Measurements from ENCODE around the gene SCAF8. TPM values are rescaled to one million over a fixed set of nuclear protein-coding genes. Genes with fewer than 3 reads are reported as not detected.

Gene SCAF8
- total and polyA plus RNA-seq, 2 of the 8 experiments (the other 6 are each of a cell fraction or from before 2014, with no cell fraction given) = 20.3 to 46.3 TPM

DNA sequence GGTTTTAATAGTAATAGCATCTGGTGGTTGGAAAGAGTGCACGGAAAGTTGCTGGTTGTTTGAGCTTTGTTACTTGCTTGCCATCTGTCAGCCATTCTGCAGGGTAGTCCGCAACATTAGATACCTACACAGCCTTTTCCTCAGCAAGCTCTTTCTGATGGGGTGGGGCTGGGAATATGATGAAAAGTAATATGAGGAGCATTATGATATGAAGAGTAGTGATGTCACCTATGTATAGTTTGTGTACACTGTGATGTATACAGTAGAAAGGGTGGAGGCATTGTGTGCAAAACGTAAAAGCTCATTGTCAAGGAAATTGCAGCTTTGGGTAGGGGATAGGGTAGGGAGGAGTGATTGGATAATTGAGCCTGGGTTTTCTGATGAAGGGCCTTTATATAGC is 16.1 kb downstream of the SCAF8 start:
- Histone ChIP-seq H3K23me2 (ENCODE audit: low read depth, low read length) (no peaks in the 10 kb centered on the region), H2BK5ac (ENCODE audit: low read depth, low read length) (no peak overlapping the region)
- 84% methylated on average over 3 of the region's 3 CpGs; no CpG with 5 or more reads in 1 of the 2 experiments for WGBS, 2 experiments (ENCODE audit: extremely low coverage in 1 of 2, insufficient coverage in 1 of 2, insufficient read length in 1 of 2, insufficient replicate concordance in 2 of 2, low coverage in 1 of 2, low lambda C conversion rate in 2 of 2, missing lambda C conversion rate in 1 of 2)

More for the DNA sequence above, 16.1 kb downstream of the SCAF8 start:
- Histone ChIP-seq H3K9ac (replicated peaks in 1 of 4; ENCODE audit: extremely low read depth in 1 of 4, low read depth in 3 of 4, low read length in 3 of 4) (no peak overlapping the region), H3K36me3 (ENCODE audit: control insufficient read depth in 2 of 4, insufficient read depth in 4 of 4, low read length in 3 of 4) (no peaks in the 10 kb centered on the region), H2BK15ac (ENCODE audit: low read length) (no peak overlapping the region), H3K27ac (ENCODE audit: low read depth, low read length) (no peak overlapping the region), H3K27me3 (replicated peaks in 1 of 4; ENCODE audit: control insufficient read depth in 3 of 4, extremely low read depth in 1 of 4, insufficient read depth in 3 of 4, low read length in 3 of 4) (no peaks in the 10 kb centered on the region), H3K4me2 (ENCODE audit: insufficient read depth in 1 of 2, low read depth in 2 of 2, low read length in 2 of 2) (no peak overlapping the region), H3K79me2 (ENCODE audit: control insufficient read depth in 1 of 2, insufficient read depth in 2 of 2, low read length in 2 of 2) (peaks cover 39 to 99% of the 10 kb centered on the region in 2 experiments), H3K9me3 (ENCODE audit: insufficient read depth in 2 of 2, low read depth in 1 of 2, low read length in 1 of 2) (no peaks in the 10 kb centered on the region), H2BK12ac (ENCODE audit: low read depth, low read length) (no peak overlapping the region), H4K91ac (replicated peaks; ENCODE audit: insufficient read length, low read length) (no peak overlapping the region), H2AFZ (ENCODE audit: low read length) (no peak overlapping the region), H4K8ac (ENCODE audit: extremely low read depth, insufficient read depth, low read length) (no peak overlapping the region), H3K79me1 (ENCODE audit: low read depth, low read length) (peaks cover 5% of the 10 kb centered on the region), H3K4me3 (ENCODE audit: extremely low read depth in 1 of 4, insufficient read depth in 2 of 4, low read depth in 3 of 4, low read length in 4 of 4) (no peak overlapping the region), H3K14ac (ENCODE audit: insufficient read length) (no peak overlapping the region), H3K56ac (replicated peaks; ENCODE audit: insufficient read length, low read depth, low read length) (no peak overlapping the region), H3K18ac (ENCODE audit: extremely low read depth, low read length) (no peak overlapping the region), H2BK20ac (ENCODE audit: low read length) (no peak overlapping the region), H2AK5ac (ENCODE audit: low read depth, low read length) (no peak overlapping the region), H4K20me1 (replicated peaks in 1 of 2; ENCODE audit: control insufficient read depth in 1 of 2, insufficient read depth in 2 of 2, low read length in 2 of 2) (peaks cover 13 to 18% of the 10 kb centered on the region in 2 experiments), H3K23ac (ENCODE audit: insufficient read length) (no peak overlapping the region), H4K5ac (ENCODE audit: insufficient read length, low read depth, low read length) (no peak overlapping the region), H2BK120ac (replicated peaks; ENCODE audit: low read depth, low read length) (no peak overlapping the region), H3K4ac (replicated peaks; ENCODE audit: insufficient read length, low read depth, low read length) (no peak overlapping the region), H3K4me1 (replicated peaks in 1 of 4; ENCODE audit: control insufficient read depth in 3 of 4, insufficient read depth in 4 of 4, low read length in 3 of 4) (peaks cover 0 to 3% (median 2%) of the 10 kb centered on the region in 4 experiments; a peak in 2 of 7 replicates)
- DNase-seq (ENCODE audit: low read depth in 1 of 2, low spot score in 2 of 2) = no peak
- FAIRE-seq = no peak
- CTCF ChIA-PET (ENCODE audit: partially characterized antibody) = interaction anchor here (0.9 kb wide), 1 partner anchor 15 kb away, joined by 3 read pairs; no protein-coding TSS in a partner anchor
- POLR2A ChIA-PET (ENCODE audit: partially characterized antibody) = interaction anchor here (0.8 to 6.6 kb wide), 3 partner anchors 9 to 34 kb away, joined by 4 to 65 read pairs (median 4); no protein-coding TSS in a partner anchor
- TF ChIP-seq, protein P1, sequence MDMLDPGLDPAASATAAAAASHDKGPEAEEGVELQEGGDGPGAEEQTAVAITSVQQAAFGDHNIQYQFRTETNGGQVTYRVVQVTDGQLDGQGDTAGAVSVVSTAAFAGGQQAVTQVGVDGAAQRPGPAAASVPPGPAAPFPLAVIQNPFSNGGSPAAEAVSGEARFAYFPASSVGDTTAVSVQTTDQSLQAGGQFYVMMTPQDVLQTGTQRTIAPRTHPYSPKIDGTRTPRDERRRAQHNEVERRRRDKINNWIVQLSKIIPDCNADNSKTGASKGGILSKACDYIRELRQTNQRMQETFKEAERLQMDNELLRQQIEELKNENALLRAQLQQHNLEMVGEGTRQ (IDR thresholded peaks at IDR 0.05; ENCODE audit: low read length) = no peak
- TF ChIP-seq TCF12 (IDR thresholded peaks at IDR 0.05; ENCODE audit: low read depth, low read length) (no peak), SUZ12 (IDR thresholded peaks at IDR 0.05; ENCODE audit: low read length) (no peak), SP1 (IDR thresholded peaks at IDR 0.05; ENCODE audit: low read depth, low read length) (no peak), POU5F1 (IDR thresholded peaks at IDR 0.05; ENCODE audit: low read depth, low read length) (no peak)
- TF ChIP-seq, protein P2, sequence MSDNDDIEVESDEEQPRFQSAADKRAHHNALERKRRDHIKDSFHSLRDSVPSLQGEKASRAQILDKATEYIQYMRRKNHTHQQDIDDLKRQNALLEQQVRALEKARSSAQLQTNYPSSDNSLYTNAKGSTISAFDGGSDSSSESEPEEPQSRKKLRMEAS (IDR thresholded peaks at IDR 0.05) = no peak
